HS-27A (cell line): ENCODE data around the gene ARHGAP22.

Experiments used
- DNase-seq: peaks from one replicate; pipeline ENCODE4 v3.0.0-alpha.2; 2012; ENCODE audit warnings: low read depth, missing footprints

Gene ARHGAP22

GRCh38 chr10:48607356-48608278, 2.7 kb upstream of the ARHGAP22 start:
- no peak for DNase-seq

- peak; percentile 83 for DNase-seq
These were observed 1.9 kb upstream of the ARHGAP22 start for GRCh38 chr10:48606530-48607355.

- DNase-seq, result no peak
These were observed 1.1 kb upstream of the ARHGAP22 start for GRCh38 chr10:48605786-48606529.

- no peak for DNase-seq
These were observed 558 bp downstream of the ARHGAP22 start for GRCh38 chr10:48604039-48604990.

GRCh38 chr10:48603421-48604038, 1.3 kb downstream of the ARHGAP22 start:
- DNase-seq, result no peak

- no peak for DNase-seq
These were observed 2.3 kb downstream of the ARHGAP22 start for GRCh38 chr10:48602401-48603135.

- no peak for DNase-seq
These were observed 3.1 kb downstream of the ARHGAP22 start for GRCh38 chr10:48601789-48602188.

GRCh38 chr10:48600645-48601505, 4.0 kb downstream of the ARHGAP22 start:
- no peak for DNase-seq

- DNase-seq, result no peak
These were observed 5.1 kb downstream of the ARHGAP22 start for GRCh38 chr10:48599830-48600134.

GRCh38 chr10:48598936-48599829, 5.7 kb downstream of the ARHGAP22 start:
- DNase-seq, result no peak

GRCh38 chr10:48598243-48598935, 6.5 kb downstream of the ARHGAP22 start:
- DNase-seq, result no peak

- no peak for DNase-seq
These were observed 9.3 kb downstream of the ARHGAP22 start for GRCh38 chr10:48595539-48595932.

GRCh38 chr10:48594803-48595538, 9.9 kb downstream of the ARHGAP22 start:
- DNase-seq, result no peak

- no peak for DNase-seq
These were observed 10.5 kb downstream of the ARHGAP22 start for GRCh38 chr10:48594371-48594770.

GRCh38 chr10:48592346-48592745, 12.5 kb downstream of the ARHGAP22 start:
- no peak for DNase-seq

GRCh38 chr10:48590945-48591344, 13.9 kb downstream of the ARHGAP22 start:
- no peak for DNase-seq

GRCh38 chr10:48589266-48589665, 15.6 kb downstream of the ARHGAP22 start:
- no peak for DNase-seq
